GM12878 (cell line): ENCODE data around the gene BARX2. TPM values are rescaled to one million over a fixed set of nuclear protein-coding genes. Genes with fewer than 3 reads are reported as not detected.
A peak's percentile ranks its signal among the peaks of the same experiment; 100 is the strongest.

Experiments
- ATAC-seq: fragments of 200-7000 bp; cut with Tn5 transposase; 3 replicates; pipeline ENCODE4 v1.9.1; 2020; ENCODE audit warnings: mild to moderate bottlenecking, moderate library complexity
- BruUV-seq: library from RNA; stranded (reverse); fragments of 400-500 nt; replicated peaks from 2 replicates; lab custom pipeline; 2021; lab: Mats Ljungman, UMichigan
- CTCF ChIA-PET: fragments of 300-600 bp; sonication (Branson Sonifier 250); formaldehyde crosslinking; extraction: SDS; loops from one replicate; lab custom pipeline; 2021; ENCODE audit warnings: inconsistent platforms; lab: Yijun Ruan, JAX
- POLR2A ChIA-PET: fragments of 350-600 bp; formaldehyde crosslinking; extraction: SDS; loops from one replicate; lab custom pipeline; 2021; ENCODE audit warnings: inconsistent platforms; lab: Charles Lee
- RAD21 ChIA-PET: fragments of 300-600 bp; sonication (Branson Sonifier 250); formaldehyde crosslinking; loops from one replicate; lab custom pipeline; 2023; ENCODE audit warnings: antibody characterized with exemption; ENCODE audit not compliant: unreplicated experiment; lab: Charles Lee
- SMC1A ChIA-PET: fragments of 300-600 bp; sonication (Branson Sonifier 250); formaldehyde crosslinking; loops from one replicate; lab custom pipeline; 2023; ENCODE audit not compliant: unreplicated experiment, uncharacterized antibody; lab: Charles Lee
- DNase-seq: peaks from one replicate; pipeline ENCODE4 v3.0.0-alpha.2; 2011; ENCODE audit warnings: low read depth, low spot score
- FAIRE-seq: peaks from 3 replicates; lab custom pipeline; 2011; peaks lifted over from hg19 to GRCh38; lab: Jason Lieb, UNC
- H2AFZ ChIP-seq: 2 replicates; pipeline ENCODE4 v1.6.0; 2011; ENCODE audit warnings: low read depth, low read length, control low read depth; ENCODE audit not compliant: control insufficient read depth
- H3K27ac ChIP-seq: 2 replicates; pipeline ENCODE4 v1.5.1; 2011; ENCODE audit warnings: control low read depth; ENCODE audit not compliant: control insufficient read depth, insufficient read depth
- H3K27me3 ChIP-seq, 2 experiments: replicated peaks in 1 of 2; 2 replicates each; pipeline versions ENCODE4 v1.6.0 to v1.6.1; 2011; ENCODE audit warnings: low read length in 1 of 2; ENCODE audit not compliant: control insufficient read depth in 2 of 2, insufficient read depth in 2 of 2
- H3K36me3 ChIP-seq, 2 experiments: 2 replicates each; pipeline ENCODE4 v1.5.1; 2011; ENCODE audit warnings: low read length in 1 of 2; ENCODE audit not compliant: control insufficient read depth in 2 of 2, insufficient read depth in 2 of 2
- H3K4me1 ChIP-seq: 2 replicates; pipeline ENCODE4 v1.6.1; 2011; ENCODE audit warnings: mild to moderate bottlenecking, low read length, moderate library complexity, mixed read lengths; ENCODE audit not compliant: control insufficient read depth, insufficient read depth
- H3K4me2 ChIP-seq: 2 replicates; pipeline ENCODE4 v1.6.0; 2011; ENCODE audit warnings: control low read depth; ENCODE audit not compliant: control insufficient read depth, insufficient read depth
- H3K4me3 ChIP-seq: fragments of 200-600 bp; sonication (generic); 2 replicates; pipeline ENCODE4 v1.5.1; 2016
- H3K79me2 ChIP-seq: 2 replicates; pipeline ENCODE4 v1.6.0; 2011; ENCODE audit warnings: low read length; ENCODE audit not compliant: control insufficient read depth, insufficient read depth
- H3K9ac ChIP-seq: 2 replicates; pipeline ENCODE4 v1.8.0; 2011; ENCODE audit warnings: low read length, control low read depth, mixed read lengths; ENCODE audit not compliant: control insufficient read depth, insufficient read depth
- H3K9me3 ChIP-seq: replicated peaks from 3 replicates; pipeline ENCODE4 v1.5.1; 2011; ENCODE audit warnings: mild to moderate bottlenecking, low read length; ENCODE audit not compliant: control insufficient read depth, insufficient read depth
- H4K20me1 ChIP-seq: 2 replicates; pipeline ENCODE4 v1.6.0; 2011; ENCODE audit not compliant: control insufficient read depth, insufficient read depth
- DPF2 ChIP-seq: fragments of 450-650 bp; IDR thresholded peaks from 2 replicates; pipeline ENCODE4 v1.6.1; 2017; ENCODE audit warnings: mild to moderate bottlenecking
- FOXM1 ChIP-seq: IDR thresholded peaks from 2 replicates; pipeline ENCODE4 v1.6.1; 2012; ENCODE audit warnings: low read depth, mild to moderate bottlenecking, inconsistent platforms, low read length, moderate library complexity
- HCFC1 ChIP-seq: fragments of 150-350 bp; IDR thresholded peaks from 2 replicates; pipeline ENCODE4 v1.6.1; 2014; ENCODE audit warnings: low read length
- NR2C1 ChIP-seq: fragments of 450-650 bp; IDR thresholded peaks from 2 replicates; pipeline ENCODE4 v1.6.1; 2017; ENCODE audit warnings: antibody characterized with exemption, mild to moderate bottlenecking, moderate library complexity
- NR2F1 ChIP-seq: fragments of 450-650 bp; conservative IDR thresholded peaks from 2 replicates; pipeline ENCODE4 v1.6.1; 2017; ENCODE audit warnings: mild to moderate bottlenecking
- POLR2A ChIP-seq: IDR thresholded peaks from 2 replicates; pipeline ENCODE4 v1.6.1; 2011; ENCODE audit warnings: low read depth, mild to moderate bottlenecking, low read length
- RAD21 ChIP-seq: IDR thresholded peaks from 2 replicates; pipeline ENCODE4 v1.6.1; 2011; ENCODE audit warnings: mild to moderate bottlenecking, low read depth, low read length, moderate library complexity; ENCODE audit not compliant: insufficient read depth
- RCOR1 ChIP-seq: conservative IDR thresholded peaks from 2 replicates; pipeline ENCODE4 v1.6.1; 2012; ENCODE audit warnings: low read depth, low read length, improper control_type of control experiment
- SMARCA5 ChIP-seq: fragments of 450-650 bp; IDR thresholded peaks from 2 replicates; pipeline ENCODE4 v1.6.1; 2017; ENCODE audit warnings: mild to moderate bottlenecking
- TAF1 ChIP-seq: IDR thresholded peaks from 2 replicates; pipeline ENCODE4 v1.6.1; 2011; ENCODE audit warnings: mild to moderate bottlenecking, low read depth, low read length, borderline replicate concordance
- TBL1XR1 ChIP-seq: IDR thresholded peaks from 2 replicates; pipeline ENCODE4 v1.6.1; 2012; ENCODE audit warnings: low read depth, low read length, improper control_type of control experiment
- ZNF274 ChIP-seq: IDR thresholded peaks from one replicate; pipeline ENCODE4 v1.8.0; 2011; ENCODE audit not compliant: insufficient read length, insufficient read depth
- WGBS: methylation state at CpG from one replicate; pipeline ENCODE4 v1.1.6; 2016; ENCODE audit warnings: low lambda C conversion rate; ENCODE audit not compliant: insufficient replicate concordance, insufficient coverage; ENCODE audit errors: missing lambda C conversion rate; 5-methylcytosine and 5-hydroxymethylcytosine counted together
- in situ Hi-C: fragments of 300-500 bp; cut with MboI; formaldehyde crosslinking; loops from 9 replicates; pipeline ENCODE4 v1.14.3; 2018; ENCODE audit warnings: mixed read lengths
- intact Hi-C: fragments of 100-400 bp; cut with micrococcal nuclease; formaldehyde crosslinking; loops from one replicate; pipeline ENCODE4 v1.14.2; 2022; ENCODE audit not compliant: unreplicated experiment
- polyA plus RNA-seq, 11 experiments: library from polyadenylated mRNA; depleted of rRNA in 4 of 11; unstranded in 6 of 11; stranded (reverse) in 5 of 11; fragments of >200 nt; fragmentation: Nextera tagmentation in 4 of 11; fragmentation: Illumina TruSeq in 1 of 11; extraction: Ambion mirVana in 4 of 11; extraction: Trizol in 1 of 11; gene quantifications; 1 replicate in 1 of 11; 2 replicates in 10 of 11; pipeline versions ENCODE4 v1.2.1 to v1.2.3, GENCODE V29; 2011 to 2016; ENCODE audit warnings: inconsistent platforms in 2 of 11, missing spikeins in 2 of 11, low read depth in 1 of 11
- total RNA-seq, 4 experiments: library from RNA; depleted of rRNA in 3 of 4; stranded (reverse); fragments of >200 nt in 3 of 4; fragmentation: Illumina TruSeq in 1 of 4; extraction: Trizol in 1 of 4; gene quantifications; 2 replicates each; pipeline versions ENCODE4 v1.2.1 to v1.2.3, GENCODE V29; 2013 to 2021

Gene BARX2
- total and polyA plus RNA-seq, 10 of the 15 experiments (the other 5 are each of a cell fraction or from before 2014, with no cell fraction given) = 0.07 to 0.84 TPM; not detected in 8

DNA sequence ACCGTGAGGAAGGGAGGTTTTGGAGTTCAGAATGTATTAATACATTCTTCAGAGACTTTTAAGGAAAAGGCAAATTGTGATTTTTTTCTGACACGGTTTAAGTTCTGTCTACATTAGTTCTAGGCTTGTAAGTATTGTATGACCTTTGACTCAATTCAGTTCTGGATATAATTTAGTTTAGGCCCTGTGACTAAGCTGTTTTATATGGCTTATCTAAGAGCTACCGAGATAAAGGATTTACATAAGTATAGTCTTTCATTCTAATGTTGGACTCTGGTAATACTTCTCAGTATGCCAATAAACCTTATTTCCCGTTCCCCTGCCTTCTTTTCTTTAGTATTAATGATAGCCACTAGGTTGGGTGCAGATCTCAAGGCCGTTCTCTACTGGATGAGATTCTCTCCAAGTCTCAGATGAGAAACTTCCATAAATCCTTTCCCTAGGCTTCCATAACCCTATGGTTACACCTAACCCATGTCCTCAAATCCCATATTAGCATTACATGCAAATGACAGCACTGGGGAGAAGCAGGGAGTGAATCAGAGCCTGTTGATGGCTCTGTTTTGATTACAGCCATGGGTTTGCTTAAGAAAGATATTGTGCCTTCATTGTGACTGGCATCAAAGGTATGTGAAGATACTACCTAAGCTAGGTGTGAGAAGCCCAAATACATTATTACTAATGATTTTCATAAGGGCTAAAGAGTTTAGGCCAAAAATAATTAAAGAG is 38.7 kb downstream of the BARX2 start:
- Histone ChIP-seq H3K4me2 (no peak overlapping the region), H3K27me3 (no peaks in the 10 kb centered on the region), H3K36me3 (no peaks in the 10 kb centered on the region), H4K20me1 (no peaks in the 10 kb centered on the region), H3K9me3 (no peaks in the 10 kb centered on the region), H3K4me3 (no peak overlapping the region), H3K9ac (no peak overlapping the region), H3K79me2 (no peaks in the 10 kb centered on the region), H2AFZ (no peak overlapping the region), H3K27ac (no peak overlapping the region), H3K4me1 (peaks cover 5% of the 10 kb centered on the region)
- in situ Hi-C loops = no loop called here
- ChIA-PET RAD21 (no interaction called here), SMC1A (interaction anchor here (0.6 kb wide), 1 partner anchor 25 kb away, joined by 3 read pairs; no protein-coding TSS in a partner anchor), CTCF (no interaction called here), POLR2A (no interaction called here)
- no peak for DNase-seq
- FAIRE-seq = no peak
- WGBS = 40% methylated on average over 5 of the region's 5 CpGs
- ATAC-seq = no peak
- TF ChIP-seq HCFC1 (no peak), TBL1XR1 (no peak), RAD21 (no peak)
- no TSS peak for BruUV-seq
- intact Hi-C loops = no loop called here

DNA sequence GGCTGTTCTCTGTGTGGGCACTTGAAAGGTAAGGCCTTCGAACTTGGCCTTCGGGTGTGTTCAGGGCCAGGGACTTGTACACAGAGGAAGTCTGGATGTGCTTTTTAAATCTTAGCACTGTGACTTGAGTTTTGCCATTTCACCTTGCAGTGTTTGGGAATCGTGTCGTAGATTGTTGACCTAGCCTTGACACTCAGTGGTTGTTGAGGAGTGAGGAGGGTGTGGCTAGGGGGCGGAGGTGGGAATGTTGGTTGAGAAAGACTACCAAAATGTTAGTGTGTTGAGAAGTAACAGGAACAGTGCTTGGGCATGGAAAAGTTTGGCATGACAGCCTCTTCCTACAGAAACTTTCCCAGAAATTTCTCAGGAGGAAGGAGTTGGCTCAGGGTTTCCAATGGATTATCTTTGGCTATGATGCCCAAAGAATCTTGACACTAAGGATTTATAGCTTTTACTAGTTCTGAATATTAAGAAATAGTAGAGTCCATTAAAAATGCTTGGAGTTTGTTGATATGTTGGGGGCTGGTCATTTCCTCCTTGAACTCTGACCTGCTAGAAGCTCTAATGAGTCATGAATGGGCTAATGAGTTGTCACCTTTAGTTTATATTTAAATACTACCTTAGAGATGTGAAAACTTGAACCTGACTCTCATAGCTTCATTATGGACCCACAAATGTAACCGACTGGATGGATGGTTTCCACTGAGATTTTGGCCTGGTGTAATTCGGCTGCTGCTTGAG is 40.6 kb downstream of the BARX2 start:
- in situ Hi-C loops = no loop called here

More for the DNA sequence above, 40.6 kb downstream of the BARX2 start:
- Histone ChIP-seq H2AFZ (no peak overlapping the region), H3K27me3 (no peaks in the 10 kb centered on the region), H4K20me1 (no peaks in the 10 kb centered on the region), H3K36me3 (no peaks in the 10 kb centered on the region), H3K4me2 (no peak overlapping the region), H3K27ac (no peak overlapping the region), H3K9ac (no peak overlapping the region), H3K79me2 (no peaks in the 10 kb centered on the region), H3K9me3 (no peaks in the 10 kb centered on the region), H3K4me3 (no peak overlapping the region), H3K4me1 (peaks cover 5% of the 10 kb centered on the region)
- BruUV-seq = no TSS peak
- no peak for TF ChIP-seq POLR2A
- no peak for TF ChIP-seq TAF1
- 0 out of 2 replicates have a peak, but pooled peaks have one; percentile 27 for TF ChIP-seq NR2C1
- TF ChIP-seq FOXM1 = no peak
- peak; percentile 82 for TF ChIP-seq NR2F1
- no peak for TF ChIP-seq ZNF274
- no peak for TF ChIP-seq DPF2
- TF ChIP-seq SMARCA5 = no peak
- no peak for TF ChIP-seq RCOR1
- no peak for DNase-seq
- CTCF ChIA-PET = interaction anchor here (0.7 to 1.2 kb wide), 2 partner anchors 8 to 18 kb away, joined by 3 read pairs; no protein-coding TSS in a partner anchor
- no peak for ATAC-seq
- intact Hi-C loops = no loop called here
- POLR2A ChIA-PET = interaction anchor here (0.6 to 0.7 kb wide), 2 partner anchors 24 to 28 kb away, joined by 3 read pairs; no protein-coding TSS in a partner anchor
- FAIRE-seq = no peak
- SMC1A ChIA-PET = no interaction called here
- RAD21 ChIA-PET = interaction anchor here (1.2 kb wide), 1 partner anchor 19 kb away, joined by 3 read pairs; no protein-coding TSS in a partner anchor
- 46% methylated on average over 7 of the region's 7 CpGs for WGBS
